Measurements from ENCODE around the gene TAF3.
A peak's percentile ranks its signal among the peaks of the same experiment; 100 is the strongest.

Gene TAF3

GRCh38 chr10:8044908-8045725 is 226.8 kb downstream of the TAF3 start:
- no peak for DNase-seq (ENCODE audit: low read depth in 2 of 2)

- DNase-seq (ENCODE audit: low read depth in 2 of 2): no peak
These were observed 227.6 kb downstream of the TAF3 start for GRCh38 chr10:8045726-8046494.

- no peak for DNase-seq (ENCODE audit: low read depth in 2 of 2)
These were observed 229.4 kb downstream of the TAF3 start for GRCh38 chr10:8047452-8048280.

GRCh38 chr10:8048281-8049008 is 230.1 kb downstream of the TAF3 start:
- DNase-seq (ENCODE audit: low read depth in 2 of 2): no peak

- DNase-seq (ENCODE audit: low read depth in 2 of 2): no peak
These were observed 230.9 kb downstream of the TAF3 start for GRCh38 chr10:8049045-8049864.

- DNase-seq (ENCODE audit: low read depth in 2 of 2): no peak
These were observed 231.7 kb downstream of the TAF3 start for GRCh38 chr10:8049865-8050555.

- DNase-seq (ENCODE audit: low read depth in 2 of 2): no peak
These were observed 232.3 kb downstream of the TAF3 start for GRCh38 chr10:8050556-8051108.

- DNase-seq (ENCODE audit: low read depth in 2 of 2): no peak
These were observed 233.0 kb downstream of the TAF3 start for GRCh38 chr10:8051109-8051821.

GRCh38 chr10:8051851-8052257 is 233.5 kb downstream of the TAF3 start:
- no peak for DNase-seq (ENCODE audit: low read depth in 2 of 2)

GRCh38 chr10:8052341-8052955 is 234.1 kb downstream of the TAF3 start:
- DNase-seq (ENCODE audit: low read depth in 2 of 2): no peak

GRCh38 chr10:8052956-8053445 is 234.7 kb downstream of the TAF3 start:
- no peak for DNase-seq (ENCODE audit: low read depth in 2 of 2)

GRCh38 chr10:8053446-8054243 is 235.3 kb downstream of the TAF3 start:
- DNase-seq (ENCODE audit: low read depth in 2 of 2): peak; percentile 90 to 98

GRCh38 chr10:8054244-8054493 is 235.9 kb downstream of the TAF3 start:
- no peak for DNase-seq (ENCODE audit: low read depth in 2 of 2)

GRCh38 chr10:8054494-8055407 is 236.4 kb downstream of the TAF3 start, which contains the start of gene GATA3:
Gene GATA3 (plus strand): TSS chr10:8054688. CDS start chr10:8055656, 968 bp downstream.
- peak in 1 of 2 donors; percentile 59 for DNase-seq (ENCODE audit: low read depth in 2 of 2)

- DNase-seq (ENCODE audit: low read depth in 2 of 2): no peak
These were observed 237.4 kb downstream of the TAF3 start for GRCh38 chr10:8055420-8056349.

Data from stimulated activated CD4-positive, alpha-beta T cell treated with anti-CD3 and anti-CD28 coated beads, Interleukin-1b, Interleukin-23, amount 100 ng/mL, for 1 hour (primary cell).